ENCODE measurements around the gene CIT. TPM values are rescaled to one million over a fixed set of nuclear protein-coding genes. Genes with fewer than 3 reads are reported as not detected.

CIT gene
- total and polyA plus RNA-seq, 10 of the 15 experiments (the other 5 are each of a cell fraction or from before 2014, with no cell fraction given), result 1.0 to 38.2 (median 14.9) TPM

GRCh38 chr12:119718141-119718540, 159.0 kb downstream of the CIT start (continued):
- no peak for TF ChIP-seq ZNF24 (IDR thresholded peaks at IDR 0.05)

GRCh38 chr12:119715268-119715620, 161.9 kb downstream of the CIT start:
- no peak overlapping the region for H2AFZ ChIP-seq (ENCODE audit: control insufficient read depth, low read depth, low read length)
- ChIA-PET RAD21 (ENCODE audit: unreplicated experiment) (no interaction called here), POLR2A (no interaction called here), CTCF (no interaction called here), SMC1A (ENCODE audit: uncharacterized antibody, unreplicated experiment) (no interaction called here)
- WGBS (ENCODE audit: insufficient coverage, insufficient replicate concordance, low lambda C conversion rate, missing lambda C conversion rate), result 88% methylated on average over 3 of the region's 3 CpGs
- H3K79me2 ChIP-seq (ENCODE audit: control insufficient read depth, insufficient read depth, low read length), result no peaks in the 10 kb centered on the region
- H3K9me3 ChIP-seq (replicated peaks; ENCODE audit: control insufficient read depth, insufficient read depth, low read length), result no peaks in the 10 kb centered on the region
- no peak overlapping the region for H3K4me3 ChIP-seq
- no peaks in the 10 kb centered on the region for H3K4me1 ChIP-seq (ENCODE audit: control insufficient read depth, insufficient read depth, low read length)
- no peaks in the 10 kb centered on the region for H3K27me3 ChIP-seq (replicated peaks in 1 of 2; ENCODE audit: control insufficient read depth in 2 of 2, insufficient read depth in 2 of 2, low read length in 1 of 2)
- FAIRE-seq (no peak), ATAC-seq (no peak), DNase-seq (ENCODE audit: low read depth, low spot score) (no peak)
- intact Hi-C loops (cut with micrococcal nuclease; ENCODE audit: unreplicated experiment) (no loop called here), in situ Hi-C loops (cut with MboI) (no loop called here)
- H3K4me2 ChIP-seq (ENCODE audit: control insufficient read depth, insufficient read depth), result no peak overlapping the region
- BruUV-seq (replicated peaks), result no TSS peak
- TF ChIP-seq NRF1 (conservative IDR thresholded peaks at IDR 0.05; ENCODE audit: low read depth, low read length) (no peak), ATF3 (IDR thresholded peaks at IDR 0.05; ENCODE audit: borderline replicate concordance, extremely low read depth, low read depth, low read length) (no peak), ZNF622 (IDR thresholded peaks at IDR 0.05) (no peak), ZBED1 (IDR thresholded peaks at IDR 0.05; ENCODE audit: borderline replicate concordance) (no peak), FOXM1 (IDR thresholded peaks at IDR 0.05; ENCODE audit: low read depth, low read length) (no peak)
- no peaks in the 10 kb centered on the region for H4K20me1 ChIP-seq (ENCODE audit: control insufficient read depth, insufficient read depth)
- H3K9ac ChIP-seq (ENCODE audit: control insufficient read depth, insufficient read depth, low read length), result no peak overlapping the region
- no peak overlapping the region for H3K27ac ChIP-seq (ENCODE audit: control insufficient read depth, insufficient read depth)
- peaks cover 21 to 26% of the 10 kb centered on the region in 2 experiments; a peak in 3 of 4 replicates for H3K36me3 ChIP-seq (ENCODE audit: control insufficient read depth in 2 of 2, insufficient read depth in 2 of 2, low read length in 1 of 2)

- H3K79me2 ChIP-seq (ENCODE audit: control insufficient read depth, insufficient read depth, low read length), result no peaks in the 10 kb centered on the region
- DNase-seq (ENCODE audit: low read depth, low spot score) (no peak), ATAC-seq (no peak), FAIRE-seq (no peak)
- BruUV-seq (replicated peaks), result no TSS peak
- intact Hi-C loops (cut with micrococcal nuclease; ENCODE audit: unreplicated experiment), result no loop called here
- no peak overlapping the region for H3K4me2 ChIP-seq (ENCODE audit: control insufficient read depth, insufficient read depth)
- H3K4me1 ChIP-seq (ENCODE audit: control insufficient read depth, insufficient read depth, low read length), result no peaks in the 10 kb centered on the region
- peaks cover 21 to 25% of the 10 kb centered on the region in 2 experiments; a peak in 3 of 4 replicates for H3K36me3 ChIP-seq (ENCODE audit: control insufficient read depth in 2 of 2, insufficient read depth in 2 of 2, low read length in 1 of 2)
- no peaks in the 10 kb centered on the region for H4K20me1 ChIP-seq (ENCODE audit: control insufficient read depth, insufficient read depth)
- H3K27ac ChIP-seq (ENCODE audit: control insufficient read depth, insufficient read depth), result no peak overlapping the region
- WGBS (ENCODE audit: insufficient coverage, insufficient replicate concordance, low lambda C conversion rate, missing lambda C conversion rate), result 100% methylated on average over 4 of the region's 4 CpGs
- ChIA-PET SMC1A (ENCODE audit: uncharacterized antibody, unreplicated experiment) (no interaction called here), RAD21 (ENCODE audit: unreplicated experiment) (no interaction called here), POLR2A (no interaction called here), CTCF (no interaction called here)
- in situ Hi-C loops (cut with MboI), result no loop called here
- H3K9ac ChIP-seq (ENCODE audit: control insufficient read depth, insufficient read depth, low read length), result no peak overlapping the region
- no peaks in the 10 kb centered on the region for H3K9me3 ChIP-seq (replicated peaks; ENCODE audit: control insufficient read depth, insufficient read depth, low read length)
- no peaks in the 10 kb centered on the region for H3K27me3 ChIP-seq (replicated peaks in 1 of 2; ENCODE audit: control insufficient read depth in 2 of 2, insufficient read depth in 2 of 2, low read length in 1 of 2)
- no peak overlapping the region for H3K4me3 ChIP-seq
- H2AFZ ChIP-seq (ENCODE audit: control insufficient read depth, low read depth, low read length), result no peak overlapping the region
- TF ChIP-seq ESRRA (IDR thresholded peaks at IDR 0.05; ENCODE audit: low read length), result no peak
- TF ChIP-seq IRF3 (IDR thresholded peaks at IDR 0.05), result no peak
- no peak for TF ChIP-seq SMARCA5 (IDR thresholded peaks at IDR 0.05)
- TF ChIP-seq NRF1 (conservative IDR thresholded peaks at IDR 0.05; ENCODE audit: low read depth, low read length), result no peak
- TF ChIP-seq WRNIP1 (IDR thresholded peaks at IDR 0.05; ENCODE audit: borderline replicate concordance, low read depth, low read length), result no peak
- TF ChIP-seq ZBTB11 (CRISPR knock-in tag; IDR thresholded peaks at IDR 0.05), result no peak
- TF ChIP-seq MTA3 (IDR thresholded peaks at IDR 0.05; ENCODE audit: borderline replicate concordance, low read length), result no peak
Measured at GRCh38 chr12:119714614-119715267, 162.4 kb downstream of the CIT start.
